ENCODE results near the gene FAM3B.

DNA sequence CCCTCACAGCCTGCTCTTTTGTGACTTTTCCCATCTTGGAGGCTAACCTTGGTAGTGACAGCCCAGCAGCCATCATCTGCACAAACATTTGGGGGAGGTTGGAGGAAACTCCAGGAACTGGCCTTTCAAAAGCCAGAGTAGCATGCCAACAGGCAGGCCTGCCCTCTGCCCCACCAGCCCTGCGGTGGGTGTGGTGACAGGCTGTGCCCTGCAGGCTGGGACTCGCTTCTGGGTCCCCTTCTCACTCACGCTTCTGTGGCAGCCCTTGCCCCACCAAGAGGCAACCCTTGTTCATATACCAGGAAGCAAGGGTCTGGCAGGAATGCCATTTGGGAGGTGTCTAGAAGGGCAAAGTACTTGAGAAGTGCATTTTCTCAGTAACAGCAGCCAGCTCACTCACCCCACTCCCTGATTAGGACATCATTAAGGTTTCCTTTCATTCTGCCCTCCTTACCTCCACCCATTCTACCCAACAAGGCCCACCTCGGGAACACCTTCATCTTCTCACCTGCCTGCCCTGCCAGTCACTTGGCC lies 20.8 kb upstream of the FAM3B start:
- TF ChIP-seq, protein P1, sequence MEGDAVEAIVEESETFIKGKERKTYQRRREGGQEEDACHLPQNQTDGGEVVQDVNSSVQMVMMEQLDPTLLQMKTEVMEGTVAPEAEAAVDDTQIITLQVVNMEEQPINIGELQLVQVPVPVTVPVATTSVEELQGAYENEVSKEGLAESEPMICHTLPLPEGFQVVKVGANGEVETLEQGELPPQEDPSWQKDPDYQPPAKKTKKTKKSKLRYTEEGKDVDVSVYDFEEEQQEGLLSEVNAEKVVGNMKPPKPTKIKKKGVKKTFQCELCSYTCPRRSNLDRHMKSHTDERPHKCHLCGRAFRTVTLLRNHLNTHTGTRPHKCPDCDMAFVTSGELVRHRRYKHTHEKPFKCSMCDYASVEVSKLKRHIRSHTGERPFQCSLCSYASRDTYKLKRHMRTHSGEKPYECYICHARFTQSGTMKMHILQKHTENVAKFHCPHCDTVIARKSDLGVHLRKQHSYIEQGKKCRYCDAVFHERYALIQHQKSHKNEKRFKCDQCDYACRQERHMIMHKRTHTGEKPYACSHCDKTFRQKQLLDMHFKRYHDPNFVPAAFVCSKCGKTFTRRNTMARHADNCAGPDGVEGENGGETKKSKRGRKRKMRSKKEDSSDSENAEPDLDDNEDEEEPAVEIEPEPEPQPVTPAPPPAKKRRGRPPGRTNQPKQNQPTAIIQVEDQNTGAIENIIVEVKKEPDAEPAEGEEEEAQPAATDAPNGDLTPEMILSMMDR (IDR thresholded peaks at IDR 0.05; ENCODE audit: poor library complexity) = no peak
- TF ChIP-seq EZH2 (IDR thresholded peaks at IDR 0.05; ENCODE audit: borderline replicate concordance) = no peak
